ENCODE results near the gene CACNA2D1. TPM values are rescaled to one million over a fixed set of nuclear protein-coding genes. Genes with fewer than 3 reads are reported as not detected.
"Not testable (repeated sequence)": the region's sequence is repeated elsewhere in the genome, so short reads cannot be mapped to it uniquely, and the experiment has no call there.

CACNA2D1 gene
- total RNA-seq, 1 experiment from 2014 or later, result 8.3 TPM

GRCh38 chr7:82434275-82435022 is 9.1 kb downstream of the CACNA2D1 start:
- DNase-seq (ENCODE audit: low read depth), result no peak

GRCh38 chr7:82433507-82433906 is 10.1 kb downstream of the CACNA2D1 start:
- no peak for DNase-seq (ENCODE audit: low read depth)

- DNase-seq (ENCODE audit: low read depth), result not testable (repeated sequence)
Observed at GRCh38 chr7:82432743-82433142, 10.8 kb downstream of the CACNA2D1 start.

- DNase-seq (ENCODE audit: low read depth), result peak; percentile 31
Observed at GRCh38 chr7:82430500-82431465, 12.8 kb downstream of the CACNA2D1 start.

- DNase-seq (ENCODE audit: low read depth), result peak; percentile 50
Observed at GRCh38 chr7:82429408-82429807, 14.2 kb downstream of the CACNA2D1 start.

- DNase-seq (ENCODE audit: low read depth), result peak; percentile 40
Observed at GRCh38 chr7:82428186-82428961, 15.2 kb downstream of the CACNA2D1 start.

GRCh38 chr7:82423446-82423845 is 20.1 kb downstream of the CACNA2D1 start:
- DNase-seq (ENCODE audit: low read depth), result no peak

- DNase-seq (ENCODE audit: low read depth), result no peak
Observed at GRCh38 chr7:82419200-82419599, 24.4 kb downstream of the CACNA2D1 start.

GRCh38 chr7:82417898-82418297 is 25.7 kb downstream of the CACNA2D1 start:
- DNase-seq (ENCODE audit: low read depth), result no peak

- no peak for DNase-seq (ENCODE audit: low read depth)
Observed at GRCh38 chr7:82416402-82416801, 27.2 kb downstream of the CACNA2D1 start.

GRCh38 chr7:82414389-82414788 is 29.2 kb downstream of the CACNA2D1 start:
- no peak for DNase-seq (ENCODE audit: low read depth)

- no peak for DNase-seq (ENCODE audit: low read depth)
Observed at GRCh38 chr7:82413237-82413636, 30.3 kb downstream of the CACNA2D1 start.

- no peak for DNase-seq (ENCODE audit: low read depth)
Observed at GRCh38 chr7:82411732-82412131, 31.8 kb downstream of the CACNA2D1 start.

- no peak for DNase-seq (ENCODE audit: low read depth)
Observed at GRCh38 chr7:82410461-82410860, 33.1 kb downstream of the CACNA2D1 start.

- DNase-seq (ENCODE audit: low read depth), result no peak
Observed at GRCh38 chr7:82406937-82407336, 36.6 kb downstream of the CACNA2D1 start.

GRCh38 chr7:82405301-82405700 is 38.3 kb downstream of the CACNA2D1 start:
- DNase-seq (ENCODE audit: low read depth), result no peak

- no peak for DNase-seq (ENCODE audit: low read depth)
Observed at GRCh38 chr7:82404652-82405051, 38.9 kb downstream of the CACNA2D1 start.

- no peak for DNase-seq (ENCODE audit: low read depth)
Observed at GRCh38 chr7:82404094-82404493, 39.5 kb downstream of the CACNA2D1 start.

- no peak for DNase-seq (ENCODE audit: low read depth)
Observed at GRCh38 chr7:82397879-82398524, 45.6 kb downstream of the CACNA2D1 start.

GRCh38 chr7:82396343-82396742 is 47.2 kb downstream of the CACNA2D1 start:
- no peak for DNase-seq (ENCODE audit: low read depth)

- no peak for DNase-seq (ENCODE audit: low read depth)
Observed at GRCh38 chr7:82395147-82395546, 48.4 kb downstream of the CACNA2D1 start.

Measured in M059J (cell line).